DMS53 (cell line): Measurements from ENCODE around the gene ESAM.
A peak's percentile ranks its signal among the peaks of the same experiment; 100 is the strongest.

Experiments used
- DNase-seq: peaks from one replicate; lab custom pipeline; 2025; lab: John Stamatoyannopoulos, UW

ESAM gene

GRCh38 chr11:124752471-124753102, 9.5 kb downstream of the ESAM start:
- no peak for DNase-seq

- DNase-seq, result peak; percentile 52
These were observed 10.2 kb downstream of the ESAM start, which contains the start of gene VSIG2 for GRCh38 chr11:124751741-124752470. VSIG2 (minus strand) TSS chr11:124752255; CDS start chr11:124752137, 118 bp downstream.

- peak; percentile 38 for DNase-seq
These were observed 10.7 kb downstream of the ESAM start for GRCh38 chr11:124751391-124751740.

GRCh38 chr11:124749912-124750311, 12.2 kb downstream of the ESAM start:
- DNase-seq, result no peak

GRCh38 chr11:124748481-124749343, 13.4 kb downstream of the ESAM start:
- peak; percentile 14 for DNase-seq

GRCh38 chr11:124748100-124748418, 14.0 kb downstream of the ESAM start:
- no peak for DNase-seq

GRCh38 chr11:124747406-124748099, 14.5 kb downstream of the ESAM start:
- DNase-seq, result peak; percentile 35

GRCh38 chr11:124746621-124747243, 15.4 kb downstream of the ESAM start:
- DNase-seq, result peak; percentile 95

- DNase-seq, result peak; percentile 67
These were observed 16.1 kb downstream of the ESAM start for GRCh38 chr11:124745835-124746620.

- DNase-seq, result no peak
These were observed 16.7 kb downstream of the ESAM start for GRCh38 chr11:124745270-124745834.

- no peak for DNase-seq
These were observed 19.0 kb downstream of the ESAM start for GRCh38 chr11:124743050-124743449.

- no peak for DNase-seq
These were observed 19.5 kb downstream of the ESAM start for GRCh38 chr11:124742555-124742954.

GRCh38 chr11:124740277-124740882, 21.7 kb downstream of the ESAM start:
- DNase-seq, result peak; percentile 74

- peak; percentile 97 for DNase-seq
These were observed 22.4 kb downstream of the ESAM start, which contains the start of gene NRGN for GRCh38 chr11:124739479-124740276. NRGN (plus strand) TSS chr11:124739942; CDS start chr11:124740085, 143 bp downstream.

GRCh38 chr11:124738713-124739478, 23.2 kb downstream of the ESAM start:
- peak; percentile 44 for DNase-seq

- no peak for DNase-seq
These were observed 24.3 kb downstream of the ESAM start for GRCh38 chr11:124737638-124738305.

- no peak for DNase-seq
These were observed 25.4 kb downstream of the ESAM start for GRCh38 chr11:124736736-124737135.

- no peak for DNase-seq
These were observed 29.9 kb downstream of the ESAM start for GRCh38 chr11:124732230-124732629.
